Mammary epithelial cell (primary cell): ENCODE results near the gene MAP7.

Experiments
- CTCF ChIP-seq, 2 donors: IDR thresholded peaks in 1 of 2; conservative IDR thresholded peaks in 1 of 2; 2 replicates each; pipeline ENCODE4 v1.5.1; 2011 to 2012; ENCODE audit warnings: inconsistent platforms in 2 of 2, low read length in 2 of 2, mild to moderate bottlenecking in 2 of 2, control low read depth in 1 of 2, low read depth in 1 of 2; ENCODE audit not compliant: insufficient read depth in 1 of 2; ENCODE audit errors: extremely low read depth in 1 of 2
- EZH2 ChIP-seq: IDR thresholded peaks from 2 replicates; pipeline ENCODE4 v1.6.1; 2012; ENCODE audit warnings: low read length, inconsistent platforms, borderline replicate concordance

GRCh38 chr6:136525586-136526195 is 24.5 kb downstream of the MAP7 start:
- TF ChIP-seq CTCF (conservative IDR thresholded peaks at IDR 0.05 in 1 of 2, IDR thresholded peaks at IDR 0.05 in 1 of 2; ENCODE audit: extremely low read depth in 1 of 2, insufficient read depth in 1 of 2, low read depth in 1 of 2, low read length in 2 of 2), result no peak
- no peak for TF ChIP-seq EZH2
